Retinal pigment epithelial cell (primary cell): ENCODE measurements around the gene GPER1.

ENCODE experiments used
- DNase-seq: peaks from one replicate; pipeline ENCODE4 v3.0.0-alpha.2; 2010; ENCODE audit warnings: low read depth
- H3K4me3 ChIP-seq: 2 replicates; pipeline ENCODE4 v1.5.1; 2011; ENCODE audit warnings: mild to moderate bottlenecking, low read length, control low read depth, moderate library complexity
- CTCF ChIP-seq: conservative IDR thresholded peaks from 2 replicates; pipeline ENCODE4 v1.5.1; 2011; ENCODE audit warnings: low read depth, low read length, control low read depth, inconsistent platforms

The GPER1 gene

GRCh38 chr7:1094870-1095269, 7.0 kb downstream of the GPER1 start:
- no peak for DNase-seq
- no peak for TF ChIP-seq CTCF
- no peak overlapping the region for H3K4me3 ChIP-seq

- H3K4me3 ChIP-seq = no peak overlapping the region
- peak; percentile 18 for TF ChIP-seq CTCF
- no peak for DNase-seq
These were observed 7.8 kb downstream of the GPER1 start for GRCh38 chr7:1095621-1096155.

- no peak for TF ChIP-seq CTCF
- DNase-seq = no peak
- no peak overlapping the region for H3K4me3 ChIP-seq
These were observed 8.5 kb downstream of the GPER1 start for GRCh38 chr7:1096156-1097119.

- H3K4me3 ChIP-seq = no peak overlapping the region
- no peak for TF ChIP-seq CTCF
- no peak for DNase-seq
These were observed 9.2 kb downstream of the GPER1 start for GRCh38 chr7:1097120-1097504.

- TF ChIP-seq CTCF = no peak
- H3K4me3 ChIP-seq = no peak overlapping the region
- no peak for DNase-seq
These were observed 10.6 kb downstream of the GPER1 start for GRCh38 chr7:1098243-1099153.

- DNase-seq = no peak
- TF ChIP-seq CTCF = no peak
- no peak overlapping the region for H3K4me3 ChIP-seq
These were observed 11.2 kb downstream of the GPER1 start for GRCh38 chr7:1099154-1099542.
